Natural killer cell treated with Interleukin-12 subunit alpha and Interleukin-12 subunit beta and Interleukin-15 and Interleukin-18, amount 100 ng/mL, for 72 hours (primary cell): ENCODE data around the gene SOHLH2. TPM values are rescaled to one million over a fixed set of nuclear protein-coding genes. Genes with fewer than 3 reads are reported as not detected.

Experiments
- ATAC-seq, 2 donors: fragments of 150-1000 bp; cut with Tn5 transposase in 1 of 2; sonication (Bioruptor Pico), chemical (Tn5 transposase) in 1 of 2; 2 replicates each; pipeline ENCODE4 v1.10.0; 2021
- DNase-seq: peaks from one replicate; pipeline ENCODE4 v3.0.0; 2022; ENCODE audit warnings: low spot score
- H3K27ac Mint-ChIP-seq, 2 donors: 1 replicate in 1 of 2; 2 replicates in 1 of 2; pipeline ENCODE4 v1.8.0; 2022; ENCODE audit warnings: mixed read lengths in 2 of 2, mild to moderate bottlenecking in 1 of 2, moderate library complexity in 1 of 2
- H3K27me3 Mint-ChIP-seq, 2 donors: 1 replicate in 1 of 2; 2 replicates in 1 of 2; pipeline ENCODE4 v1.8.0; 2022; ENCODE audit warnings: mixed read lengths in 2 of 2
- H3K36me3 Mint-ChIP-seq: one replicate; pipeline ENCODE4 v1.8.0; 2022; ENCODE audit warnings: mixed read lengths
- H3K4me1 Mint-ChIP-seq, 2 donors: 1 replicate in 1 of 2; 2 replicates in 1 of 2; pipeline ENCODE4 v1.8.0; 2022; ENCODE audit warnings: low read depth in 2 of 2, mixed read lengths in 2 of 2, mild to moderate bottlenecking in 1 of 2
- H3K4me3 Mint-ChIP-seq: one replicate; pipeline ENCODE4 v1.8.0; 2022; ENCODE audit warnings: mixed read lengths
- H3K9me3 Mint-ChIP-seq: 2 replicates; pipeline ENCODE4 v1.8.0; 2022; ENCODE audit warnings: mixed read lengths
- total RNA-seq, 2 donors: library from RNA; stranded (reverse); gene quantifications; one replicate each; pipeline ENCODE4 v1.2.3, GENCODE V29; 2022

The SOHLH2 gene, protein sequence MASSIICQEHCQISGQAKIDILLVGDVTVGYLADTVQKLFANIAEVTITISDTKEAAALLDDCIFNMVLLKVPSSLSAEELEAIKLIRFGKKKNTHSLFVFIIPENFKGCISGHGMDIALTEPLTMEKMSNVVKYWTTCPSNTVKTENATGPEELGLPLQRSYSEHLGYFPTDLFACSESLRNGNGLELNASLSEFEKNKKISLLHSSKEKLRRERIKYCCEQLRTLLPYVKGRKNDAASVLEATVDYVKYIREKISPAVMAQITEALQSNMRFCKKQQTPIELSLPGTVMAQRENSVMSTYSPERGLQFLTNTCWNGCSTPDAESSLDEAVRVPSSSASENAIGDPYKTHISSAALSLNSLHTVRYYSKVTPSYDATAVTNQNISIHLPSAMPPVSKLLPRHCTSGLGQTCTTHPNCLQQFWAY
- not detected for total RNA-seq

DNA sequence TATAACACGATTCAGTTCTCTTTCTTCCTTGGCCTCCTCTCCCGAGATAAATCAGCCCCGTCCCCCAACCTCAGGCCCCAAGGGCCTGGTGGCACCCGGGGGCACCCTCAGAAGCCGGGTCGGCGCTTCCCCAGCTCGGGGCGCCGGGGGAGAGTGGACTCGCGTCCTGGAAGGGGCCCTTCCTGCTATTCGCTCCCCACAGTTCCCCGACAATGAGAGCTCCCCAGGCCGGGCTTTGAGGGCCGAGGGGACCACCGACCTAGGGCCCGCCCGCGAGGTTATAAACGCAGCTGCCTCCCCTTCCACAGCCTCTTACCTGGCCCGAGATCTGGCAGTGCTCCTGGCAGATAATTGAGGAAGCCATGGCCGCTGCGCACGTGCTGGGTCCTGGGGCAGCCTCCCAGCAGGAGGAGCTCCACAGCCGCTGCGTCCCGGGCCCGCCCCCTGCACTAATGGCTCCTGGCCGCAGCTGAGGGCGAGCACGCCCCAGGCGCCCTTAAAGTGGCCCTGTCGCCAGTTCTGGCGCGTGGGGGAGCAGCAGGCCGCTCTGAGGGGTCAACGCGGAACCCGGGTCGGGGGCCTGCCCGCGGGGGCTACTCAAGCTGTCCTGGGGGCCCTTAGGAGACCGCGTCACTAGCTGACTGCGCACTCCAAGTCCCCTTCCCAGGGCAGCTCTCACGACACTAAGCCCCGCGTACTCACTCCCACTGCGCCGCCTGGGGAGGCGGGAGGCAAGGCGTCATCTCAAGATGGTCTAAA lies at the start of gene SOHLH2:
SOHLH2 (minus strand) TSS at position 394 of the 759 bp plus-strand sequence; CDS start at position 364, 30 bp downstream.
- no peaks in the 10 kb centered on the region for H3K36me3 Mint-ChIP-seq
- H3K27me3 Mint-ChIP-seq: no peaks in the 10 kb centered on the region
- no peak for DNase-seq
- H3K27ac Mint-ChIP-seq: no peak within 1 kb of the TSS
- no peak within 1 kb of the TSS for H3K4me3 Mint-ChIP-seq
- ATAC-seq: no peak
- peaks cover 6% of the 10 kb centered on the region for H3K9me3 Mint-ChIP-seq
- no peaks in the 10 kb centered on the region for H3K4me1 Mint-ChIP-seq

DNA sequence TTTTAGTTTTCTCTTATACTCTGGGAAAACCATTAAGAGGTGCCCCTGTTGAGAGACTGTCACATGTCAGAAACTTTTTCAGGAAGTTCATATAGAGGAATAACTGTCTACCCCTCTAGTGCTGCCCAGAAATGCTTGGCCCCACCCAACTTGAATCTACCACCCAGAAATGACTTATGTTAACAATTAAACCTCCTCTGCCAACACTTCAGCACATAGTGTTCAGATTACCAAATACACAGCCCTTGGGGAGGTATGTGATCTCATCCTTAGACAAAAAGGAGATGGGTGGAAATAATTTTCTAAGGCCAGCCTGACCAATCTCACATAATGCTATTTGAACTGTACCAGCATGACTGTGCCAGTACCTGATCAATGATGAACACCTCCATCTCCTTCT lies 47.6 kb upstream of the SOHLH2 start:
- no peaks in the 10 kb centered on the region for H3K36me3 Mint-ChIP-seq
- H3K27ac Mint-ChIP-seq: no peak overlapping the region
- no peaks in the 10 kb centered on the region for H3K4me1 Mint-ChIP-seq
- H3K4me3 Mint-ChIP-seq: no peak overlapping the region
- no peaks in the 10 kb centered on the region for H3K9me3 Mint-ChIP-seq
- ATAC-seq (no peak), DNase-seq (no peak)
- H3K27me3 Mint-ChIP-seq: peaks cover 4 to 5% of the 10 kb centered on the region in 2 donors

DNA sequence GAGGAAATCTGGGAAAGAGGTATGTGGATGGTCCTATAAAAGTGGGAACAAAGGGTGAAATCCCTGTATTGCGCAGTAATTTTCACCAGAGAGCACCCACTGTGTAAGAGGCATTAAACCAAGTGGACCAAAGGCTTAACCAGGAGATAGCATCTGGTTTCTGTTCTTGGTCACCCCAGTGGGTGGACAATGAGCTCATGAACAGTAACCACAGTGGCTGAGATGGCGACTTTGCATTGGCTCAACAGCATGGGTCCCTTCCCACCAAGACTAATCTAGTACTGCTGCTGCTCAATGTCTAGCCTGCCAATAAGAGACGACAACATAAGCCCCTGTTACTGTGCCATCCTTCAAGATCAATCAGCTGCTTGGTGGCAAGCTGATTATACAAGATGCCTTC lies 46.7 kb upstream of the SOHLH2 start:
- ATAC-seq: no peak
- peaks cover 0 to 4% of the 10 kb centered on the region in 2 donors for H3K27me3 Mint-ChIP-seq
- H3K36me3 Mint-ChIP-seq: no peaks in the 10 kb centered on the region
- H3K9me3 Mint-ChIP-seq: no peaks in the 10 kb centered on the region
- no peaks in the 10 kb centered on the region for H3K4me1 Mint-ChIP-seq
- no peak overlapping the region for H3K27ac Mint-ChIP-seq
- no peak overlapping the region for H3K4me3 Mint-ChIP-seq
- DNase-seq: no peak

DNA sequence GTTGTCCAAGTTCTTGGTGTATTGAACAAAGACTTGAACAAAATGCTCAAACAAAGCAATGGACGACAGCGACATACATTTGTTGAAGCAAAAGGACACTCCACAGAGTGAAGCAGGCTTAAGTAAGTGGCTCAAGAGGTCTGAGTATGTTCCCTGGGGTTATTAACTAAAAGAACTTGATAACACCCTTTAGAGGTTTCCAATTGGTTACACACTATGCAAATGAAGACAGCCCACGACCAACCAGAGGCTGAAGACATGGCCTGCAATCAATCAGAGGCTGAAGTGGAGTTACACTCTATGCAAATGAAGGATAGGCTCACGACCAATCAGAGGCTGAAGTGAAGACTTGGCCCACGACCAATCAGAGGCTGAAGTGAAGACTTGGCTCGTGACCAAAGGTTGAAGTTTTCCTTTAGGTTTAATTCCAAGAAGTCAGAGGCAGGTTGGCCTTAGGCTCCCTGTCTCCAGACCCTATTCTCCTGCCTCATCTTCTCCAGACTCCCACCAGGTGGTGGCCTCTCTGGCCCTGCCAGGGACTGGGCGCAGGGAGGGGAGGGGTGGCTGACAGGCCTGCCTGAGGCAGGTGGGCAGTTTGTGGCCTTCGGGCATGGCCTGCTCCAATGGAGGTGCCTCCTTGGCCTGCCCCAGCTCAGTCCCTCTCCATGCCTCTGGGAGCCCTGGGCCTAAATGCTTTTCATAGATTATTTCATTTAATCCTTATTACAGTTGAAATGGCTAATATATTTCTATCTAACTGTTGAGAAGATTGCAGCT lies 45.2 kb upstream of the SOHLH2 start:
- Mint-ChIP-seq H3K4me1 (no peaks in the 10 kb centered on the region), H3K27ac (no peak overlapping the region), H3K4me3 (no peak overlapping the region), H3K9me3 (no peaks in the 10 kb centered on the region), H3K36me3 (no peaks in the 10 kb centered on the region), H3K27me3 (peaks cover 0 to 4% of the 10 kb centered on the region in 2 donors)
- ATAC-seq (no peak), DNase-seq (no peak)

DNA sequence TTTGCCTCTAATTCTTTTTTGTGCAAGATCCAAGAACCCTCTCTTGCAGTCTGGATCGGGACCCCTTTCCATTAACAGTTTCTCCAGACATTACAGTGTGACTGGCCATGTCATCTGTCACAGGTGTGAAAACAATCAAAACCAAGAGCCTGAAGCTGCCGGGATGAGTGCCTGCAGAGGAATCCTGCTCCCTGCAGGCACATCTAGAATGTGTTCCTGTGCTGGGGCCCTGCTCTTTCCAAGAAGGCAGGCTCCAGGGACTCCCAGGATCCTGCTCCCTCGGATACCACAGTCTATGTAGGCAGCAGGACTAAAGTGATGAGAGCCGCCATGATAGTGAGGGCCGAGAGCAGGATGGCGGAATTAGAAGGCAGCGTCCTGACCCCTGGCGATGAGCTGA lies 44.5 kb upstream of the SOHLH2 start:
- Mint-ChIP-seq H3K36me3 (no peaks in the 10 kb centered on the region), H3K9me3 (no peaks in the 10 kb centered on the region), H3K27ac (no peak overlapping the region), H3K4me1 (no peaks in the 10 kb centered on the region), H3K27me3 (peaks cover 0 to 4% of the 10 kb centered on the region in 2 donors), H3K4me3 (no peak overlapping the region)
- ATAC-seq (no peak), DNase-seq (no peak)

DNA sequence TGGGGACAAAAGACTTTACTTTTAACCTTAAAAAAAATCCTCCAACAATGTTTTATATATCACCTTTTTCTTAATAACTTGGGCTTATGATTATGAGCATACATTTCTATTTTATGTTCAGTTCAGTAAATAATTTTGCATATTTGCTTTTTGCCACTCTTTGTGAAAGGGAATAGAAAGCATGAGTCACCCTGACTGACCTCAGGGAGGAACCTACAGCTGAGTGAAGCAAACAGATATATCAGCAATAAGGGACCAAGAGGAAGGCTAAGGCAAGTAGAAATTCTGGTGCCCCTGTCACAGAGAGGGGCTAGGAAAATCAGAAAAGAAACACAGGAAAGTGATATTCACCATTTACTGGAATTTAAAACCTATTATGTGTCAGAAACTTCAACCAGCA lies 37.2 kb upstream of the SOHLH2 start:
- peaks cover 0 to 14% of the 10 kb centered on the region in 2 donors for H3K27me3 Mint-ChIP-seq
- H3K36me3 Mint-ChIP-seq: no peaks in the 10 kb centered on the region
- ATAC-seq: no peak
- H3K9me3 Mint-ChIP-seq: peaks cover 6% of the 10 kb centered on the region
- H3K4me1 Mint-ChIP-seq: no peaks in the 10 kb centered on the region
- no peak overlapping the region for H3K27ac Mint-ChIP-seq
- H3K4me3 Mint-ChIP-seq: no peak overlapping the region
- no peak for DNase-seq

DNA sequence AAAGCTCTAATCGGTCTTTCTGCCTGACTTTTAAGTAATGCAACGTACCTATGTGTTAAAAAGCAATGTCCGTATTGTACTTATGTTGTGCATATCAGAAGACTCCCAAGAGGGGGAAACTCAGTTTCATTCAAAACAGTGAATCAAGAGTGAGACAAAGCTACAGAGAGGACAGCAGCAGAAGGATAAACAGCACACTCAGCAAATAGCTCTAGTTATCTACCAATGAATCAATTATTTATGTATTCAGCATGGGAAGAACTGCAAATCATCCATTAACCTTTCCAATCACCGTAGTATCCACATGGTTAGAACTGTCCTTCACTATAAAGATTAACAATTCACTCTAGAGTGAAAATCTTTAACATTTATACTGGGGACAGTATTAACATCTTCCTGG lies 36.7 kb upstream of the SOHLH2 start:
- Mint-ChIP-seq H3K4me3 (no peak overlapping the region), H3K27ac (no peak overlapping the region), H3K9me3 (peaks cover 11% of the 10 kb centered on the region), H3K36me3 (no peaks in the 10 kb centered on the region), H3K4me1 (no peaks in the 10 kb centered on the region), H3K27me3 (peaks cover 0 to 14% of the 10 kb centered on the region in 2 donors)
- ATAC-seq (no peak), DNase-seq (no peak)

DNA sequence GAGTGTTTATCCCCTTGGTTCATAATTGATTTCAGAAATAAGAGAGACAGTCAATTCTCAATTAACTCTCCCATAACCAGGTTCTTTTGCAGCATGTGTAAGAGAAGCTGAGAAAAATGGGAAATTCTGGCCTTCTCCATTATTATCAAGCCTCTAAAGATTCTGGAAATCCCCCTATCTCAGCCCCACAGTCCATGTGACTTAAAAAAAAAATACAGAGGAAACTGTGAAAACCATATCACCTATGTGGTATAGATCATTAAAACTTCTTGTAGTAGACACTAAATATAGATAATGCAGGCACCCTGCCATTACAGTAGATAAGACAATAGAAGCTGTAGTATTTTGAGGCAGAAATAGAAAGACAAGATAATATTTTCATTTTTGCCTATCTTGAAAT lies 34.3 kb upstream of the SOHLH2 start:
- peaks cover 12% of the 10 kb centered on the region for H3K9me3 Mint-ChIP-seq
- ATAC-seq (no peak), DNase-seq (no peak)
- H3K4me1 Mint-ChIP-seq: no peaks in the 10 kb centered on the region
- H3K4me3 Mint-ChIP-seq: no peak overlapping the region
- H3K27ac Mint-ChIP-seq: no peak overlapping the region
- H3K27me3 Mint-ChIP-seq: peaks cover 0 to 14% of the 10 kb centered on the region in 2 donors
- no peaks in the 10 kb centered on the region for H3K36me3 Mint-ChIP-seq

DNA sequence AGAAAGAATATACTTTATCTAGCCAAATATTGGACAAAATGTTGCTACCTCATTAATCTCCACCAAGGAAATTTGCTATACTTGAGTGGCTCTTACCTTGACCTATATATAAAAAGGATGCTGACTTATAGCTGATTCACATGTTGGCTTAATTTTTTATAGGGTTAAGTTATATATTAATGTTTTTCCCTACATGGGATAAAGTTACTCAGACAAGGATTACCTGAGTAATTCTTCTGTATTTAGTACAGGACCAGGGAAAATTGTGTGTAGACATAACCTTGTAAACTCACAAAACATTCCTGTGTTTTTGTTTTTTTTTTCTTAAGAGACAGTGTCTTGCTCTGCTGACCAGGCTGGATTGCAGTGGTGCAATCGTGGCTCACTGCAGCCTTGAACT lies 30.6 kb upstream of the SOHLH2 start:
- Mint-ChIP-seq H3K9me3 (peaks cover 12% of the 10 kb centered on the region), H3K4me1 (no peaks in the 10 kb centered on the region), H3K27ac (no peak overlapping the region), H3K36me3 (no peaks in the 10 kb centered on the region), H3K27me3 (peaks cover 0 to 11% of the 10 kb centered on the region in 2 donors), H3K4me3 (no peak overlapping the region)
- ATAC-seq: no peak
- DNase-seq: no peak

DNA sequence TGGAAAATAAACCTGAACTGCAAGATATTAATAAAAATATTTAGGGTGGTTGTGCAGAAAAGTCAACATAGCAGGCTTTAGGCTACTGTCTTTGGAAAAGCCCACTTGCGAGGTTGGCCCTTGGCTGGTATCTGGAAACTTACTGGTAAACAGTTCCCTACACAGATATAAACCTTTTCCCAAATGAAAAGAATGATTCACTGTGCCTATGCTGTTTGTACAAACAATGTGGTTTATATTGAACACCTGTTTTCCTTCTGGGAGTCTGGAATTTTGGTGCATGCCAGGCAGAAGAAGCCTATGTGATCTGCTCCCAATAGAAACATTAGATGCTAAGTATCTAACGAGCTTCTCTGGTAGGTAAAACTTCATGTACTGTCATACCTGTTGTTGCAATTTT lies 29.7 kb upstream of the SOHLH2 start:
- Mint-ChIP-seq H3K4me1 (no peaks in the 10 kb centered on the region), H3K27me3 (peaks cover 0 to 2% of the 10 kb centered on the region in 2 donors), H3K9me3 (peaks cover 8% of the 10 kb centered on the region), H3K27ac (no peak overlapping the region), H3K4me3 (no peak overlapping the region), H3K36me3 (no peaks in the 10 kb centered on the region)
- DNase-seq (no peak), ATAC-seq (no peak)

DNA sequence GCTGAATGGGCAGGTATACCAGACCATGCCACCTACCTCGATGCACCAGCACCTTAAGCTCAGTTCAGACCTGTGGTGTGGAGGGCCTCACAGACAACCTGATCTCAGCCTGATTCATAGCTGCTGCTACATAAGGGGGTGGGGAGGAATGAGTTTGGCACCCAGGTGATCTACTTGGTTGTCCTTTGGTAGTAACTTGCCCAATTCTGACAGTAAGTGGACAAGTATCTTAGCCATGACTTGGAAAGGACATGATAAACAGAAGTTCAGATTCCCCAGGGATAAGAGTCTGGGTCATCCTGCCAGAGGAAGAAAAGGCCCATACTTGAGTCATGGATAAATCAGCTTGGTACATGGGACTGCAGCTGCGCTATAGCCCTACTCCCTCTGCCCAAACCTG lies 28.4 kb upstream of the SOHLH2 start:
- no peak overlapping the region for H3K27ac Mint-ChIP-seq
- DNase-seq (no peak), ATAC-seq (no peak)
- H3K36me3 Mint-ChIP-seq: no peaks in the 10 kb centered on the region
- no peak overlapping the region for H3K4me3 Mint-ChIP-seq
- H3K9me3 Mint-ChIP-seq: peaks cover 6% of the 10 kb centered on the region
- H3K27me3 Mint-ChIP-seq: no peaks in the 10 kb centered on the region
- H3K4me1 Mint-ChIP-seq: no peaks in the 10 kb centered on the region

DNA sequence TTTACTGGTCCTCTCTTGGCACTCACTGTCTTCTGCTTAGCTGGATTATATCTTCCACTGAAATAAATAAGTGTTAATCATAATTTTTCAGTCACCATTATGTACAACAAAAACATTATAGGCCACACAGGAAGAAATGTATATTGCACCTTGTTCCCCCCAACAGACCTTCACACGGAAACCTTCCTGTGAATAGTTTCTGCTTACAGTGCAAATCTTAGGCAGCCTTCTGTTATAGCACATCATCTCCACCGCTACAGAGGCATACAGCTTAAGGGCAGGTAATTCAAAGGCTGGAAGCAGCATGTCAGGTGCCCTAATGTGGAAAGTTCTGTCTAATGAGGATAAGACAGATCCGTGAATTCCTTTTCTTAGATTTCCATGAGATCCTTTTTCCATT lies 16.9 kb upstream of the SOHLH2 start:
- no peak for ATAC-seq
- Mint-ChIP-seq H3K36me3 (peaks cover 4% of the 10 kb centered on the region), H3K4me1 (no peaks in the 10 kb centered on the region), H3K27ac (no peak overlapping the region), H3K27me3 (no peaks in the 10 kb centered on the region), H3K9me3 (peaks cover 13% of the 10 kb centered on the region), H3K4me3 (no peak overlapping the region)
- DNase-seq: no peak

DNA sequence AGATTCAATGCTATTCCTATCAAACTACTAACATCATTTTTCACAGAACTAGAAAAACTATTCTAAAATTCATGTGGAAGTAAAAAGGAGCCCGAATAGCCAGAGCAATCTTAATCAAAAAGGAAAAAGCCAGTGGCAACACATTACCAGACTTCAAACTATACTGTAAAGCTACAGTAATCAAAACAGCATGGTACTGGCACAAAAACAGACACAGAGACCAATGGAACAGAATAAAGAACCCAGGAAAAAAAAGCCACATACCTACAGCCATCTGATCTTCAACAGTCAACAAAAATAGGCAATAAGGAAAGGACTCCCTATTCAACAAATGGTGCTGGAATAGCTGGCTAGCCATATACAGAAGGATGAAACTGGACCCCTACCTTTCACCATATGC lies 10.4 kb upstream of the SOHLH2 start:
- no peak for ATAC-seq
- Mint-ChIP-seq H3K27me3 (no peaks in the 10 kb centered on the region), H3K4me1 (no peaks in the 10 kb centered on the region), H3K27ac (no peak overlapping the region), H3K4me3 (no peak overlapping the region), H3K36me3 (peaks cover 5% of the 10 kb centered on the region), H3K9me3 (peaks cover 14% of the 10 kb centered on the region)
- no peak for DNase-seq

DNA sequence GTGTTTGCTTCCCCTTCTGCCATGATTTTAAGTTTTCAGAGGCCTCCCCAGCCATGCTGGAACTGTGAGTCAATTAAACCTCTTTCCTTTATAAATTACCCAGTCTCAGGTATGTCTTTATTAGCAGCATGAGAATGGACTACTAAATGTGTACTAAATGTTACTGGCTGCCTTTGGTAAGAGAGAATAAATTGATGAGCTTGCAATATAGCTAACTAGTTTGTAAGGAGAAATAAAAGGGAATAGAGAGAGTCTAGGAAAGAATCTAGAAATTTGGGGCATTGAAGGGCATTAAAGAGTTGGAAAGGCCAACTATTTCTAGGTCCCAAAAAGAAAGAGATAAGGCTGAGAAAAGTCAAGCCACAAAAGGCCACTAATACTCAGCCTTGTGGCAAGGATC lies 5.5 kb upstream of the SOHLH2 start:
- Mint-ChIP-seq H3K36me3 (peaks cover 5% of the 10 kb centered on the region), H3K4me1 (no peaks in the 10 kb centered on the region), H3K4me3 (no peak overlapping the region), H3K27me3 (no peaks in the 10 kb centered on the region), H3K9me3 (peaks cover 8% of the 10 kb centered on the region), H3K27ac (no peak overlapping the region)
- ATAC-seq (no peak), DNase-seq (no peak)
